KMS-11 (cell line): ENCODE results near the gene SYT9.

Source experiments
- H2AFZ ChIP-seq: fragments of 200-600 bp; sonication (generic); 2 replicates; pipeline ENCODE4 v1.6.1; 2016; ENCODE audit warnings: antibody characterized with exemption, mixed run types, low read depth
- H3K27ac ChIP-seq: fragments of 200-600 bp; sonication (generic); 2 replicates; pipeline ENCODE4 v1.6.1; 2016; ENCODE audit warnings: mild to moderate bottlenecking, mixed run types
- H3K27me3 ChIP-seq: fragments of 200-600 bp; sonication (generic); 2 replicates; pipeline ENCODE4 v1.6.1; 2017; ENCODE audit warnings: mild to moderate bottlenecking, low read depth, mixed run types, moderate library complexity; ENCODE audit not compliant: insufficient read depth
- H3K36me3 ChIP-seq: fragments of 200-600 bp; sonication (generic); 2 replicates; pipeline ENCODE4 v1.6.1; 2017; ENCODE audit warnings: mild to moderate bottlenecking, mixed run types; ENCODE audit not compliant: insufficient read depth
- H3K4me1 ChIP-seq: fragments of 200-600 bp; sonication (generic); 2 replicates; pipeline ENCODE4 v1.6.1; 2016; ENCODE audit warnings: mild to moderate bottlenecking, low read depth, mixed run types; ENCODE audit not compliant: poor library complexity, severe bottlenecking
- H3K4me2 ChIP-seq: fragments of 200-600 bp; sonication (generic); 2 replicates; pipeline ENCODE4 v1.7.0; 2016; ENCODE audit warnings: mild to moderate bottlenecking, mixed run types
- H3K4me3 ChIP-seq: fragments of 200-600 bp; sonication (generic); IDR thresholded peaks from 2 replicates; pipeline ENCODE4 v1.6.1; 2017; ENCODE audit warnings: low read depth, low read length, mixed read lengths; ENCODE audit not compliant: insufficient read depth
- H3K79me2 ChIP-seq: fragments of 200-600 bp; sonication (generic); 2 replicates; pipeline ENCODE4 v1.6.1; 2016; ENCODE audit warnings: low read depth, mixed run types; ENCODE audit not compliant: insufficient read depth
- H3K9ac ChIP-seq: fragments of 200-600 bp; sonication (generic); 2 replicates; pipeline ENCODE4 v1.6.1; 2016; ENCODE audit warnings: mild to moderate bottlenecking, mixed run types
- H4K20me1 ChIP-seq: fragments of 200-600 bp; sonication (generic); 2 replicates; pipeline ENCODE4 v1.6.1; 2016; ENCODE audit warnings: mild to moderate bottlenecking, mixed run types; ENCODE audit not compliant: insufficient read depth
- TF ChIP-seq, protein P1 (sequence below): fragments of 200-600 bp; sonication (generic); conservative IDR thresholded peaks from 2 replicates; pipeline ENCODE4 v1.6.1; 2017; ENCODE audit warnings: low read depth, mild to moderate bottlenecking, antibody characterized with exemption, low read length, moderate library complexity, mixed read lengths

Gene SYT9

DNA sequence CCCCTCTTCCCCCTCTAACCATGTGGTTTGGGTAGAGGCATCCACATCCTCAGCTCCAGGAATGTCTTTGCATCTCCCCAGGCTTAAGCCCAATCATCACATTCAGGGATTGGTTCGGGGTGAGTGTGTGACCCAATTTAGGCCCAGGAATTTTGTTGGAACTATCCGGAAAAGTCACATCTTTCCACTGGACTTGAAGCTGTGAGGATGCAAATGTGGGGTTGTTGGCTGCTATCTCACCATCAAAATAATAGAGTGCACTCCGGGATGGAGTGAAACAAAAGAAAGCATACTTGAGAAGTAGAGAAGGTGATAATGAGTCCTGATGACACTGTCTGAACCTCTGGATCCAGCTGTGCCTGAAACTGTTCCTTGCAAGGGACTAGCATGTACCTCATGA, 199.8 kb downstream of the SYT9 start:
- TF ChIP-seq, protein P1, sequence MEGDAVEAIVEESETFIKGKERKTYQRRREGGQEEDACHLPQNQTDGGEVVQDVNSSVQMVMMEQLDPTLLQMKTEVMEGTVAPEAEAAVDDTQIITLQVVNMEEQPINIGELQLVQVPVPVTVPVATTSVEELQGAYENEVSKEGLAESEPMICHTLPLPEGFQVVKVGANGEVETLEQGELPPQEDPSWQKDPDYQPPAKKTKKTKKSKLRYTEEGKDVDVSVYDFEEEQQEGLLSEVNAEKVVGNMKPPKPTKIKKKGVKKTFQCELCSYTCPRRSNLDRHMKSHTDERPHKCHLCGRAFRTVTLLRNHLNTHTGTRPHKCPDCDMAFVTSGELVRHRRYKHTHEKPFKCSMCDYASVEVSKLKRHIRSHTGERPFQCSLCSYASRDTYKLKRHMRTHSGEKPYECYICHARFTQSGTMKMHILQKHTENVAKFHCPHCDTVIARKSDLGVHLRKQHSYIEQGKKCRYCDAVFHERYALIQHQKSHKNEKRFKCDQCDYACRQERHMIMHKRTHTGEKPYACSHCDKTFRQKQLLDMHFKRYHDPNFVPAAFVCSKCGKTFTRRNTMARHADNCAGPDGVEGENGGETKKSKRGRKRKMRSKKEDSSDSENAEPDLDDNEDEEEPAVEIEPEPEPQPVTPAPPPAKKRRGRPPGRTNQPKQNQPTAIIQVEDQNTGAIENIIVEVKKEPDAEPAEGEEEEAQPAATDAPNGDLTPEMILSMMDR: no peak
- Histone ChIP-seq H3K9ac (no peak overlapping the region), H3K79me2 (no peaks in the 10 kb centered on the region), H3K27me3 (no peaks in the 10 kb centered on the region), H3K4me3 (no peak overlapping the region), H3K36me3 (no peaks in the 10 kb centered on the region), H3K4me2 (no peak overlapping the region), H3K27ac (no peak overlapping the region), H2AFZ (no peak overlapping the region), H4K20me1 (no peaks in the 10 kb centered on the region), H3K4me1 (no peaks in the 10 kb centered on the region)

DNA sequence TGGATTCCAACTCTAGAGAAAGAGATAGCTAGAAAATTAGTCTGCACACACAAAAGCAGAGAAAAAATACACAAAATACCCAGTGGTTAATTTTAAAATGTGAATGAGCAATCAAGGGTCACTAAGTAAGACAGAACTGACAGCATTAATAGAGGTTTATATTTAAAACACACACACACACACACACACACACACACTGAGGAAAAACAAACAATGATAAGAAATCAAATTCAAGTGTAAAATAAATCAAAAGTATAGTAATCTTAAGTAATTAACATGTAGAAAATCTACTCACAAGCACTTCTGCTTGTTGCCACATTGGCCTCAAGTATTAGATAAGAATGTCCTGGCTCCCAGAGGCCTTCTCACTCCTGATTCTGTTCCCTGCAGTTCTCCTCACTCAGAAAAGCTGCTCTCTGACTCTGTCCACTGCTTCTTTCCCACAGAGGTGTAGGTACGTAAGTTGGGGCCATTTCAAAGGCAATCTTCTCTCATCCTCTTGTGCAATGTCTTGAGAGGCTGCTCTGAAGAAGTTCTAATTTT, 200.3 kb downstream of the SYT9 start:
- H3K27ac ChIP-seq: no peak overlapping the region
- H3K36me3 ChIP-seq: no peaks in the 10 kb centered on the region
- no peak overlapping the region for H3K4me3 ChIP-seq
- no peak overlapping the region for H2AFZ ChIP-seq
- no peak overlapping the region for H3K4me2 ChIP-seq
- H3K79me2 ChIP-seq: no peaks in the 10 kb centered on the region
- no peak overlapping the region for H3K9ac ChIP-seq
- no peaks in the 10 kb centered on the region for H3K27me3 ChIP-seq
- TF ChIP-seq, protein P1: no peak
- H3K4me1 ChIP-seq: no peaks in the 10 kb centered on the region
- no peaks in the 10 kb centered on the region for H4K20me1 ChIP-seq

DNA sequence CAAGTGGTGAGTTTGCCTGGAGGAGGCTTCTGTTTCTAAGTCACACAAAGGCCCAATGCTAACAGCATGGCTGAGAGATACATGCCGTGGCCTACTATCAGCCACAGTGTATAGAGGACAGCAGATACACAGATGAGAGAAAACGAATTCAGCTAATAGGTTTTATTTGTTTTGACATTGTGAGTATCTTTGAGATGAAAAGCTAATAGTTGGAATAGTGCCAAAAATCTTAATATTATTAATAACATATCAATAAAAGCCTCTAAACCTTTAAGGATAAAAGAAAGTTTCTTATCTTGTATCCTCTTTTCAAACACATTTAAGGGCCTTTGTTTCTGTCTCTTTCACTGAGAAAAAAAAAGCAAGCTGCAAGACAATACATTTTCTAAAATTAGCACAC, 203.2 kb downstream of the SYT9 start:
- Histone ChIP-seq H3K4me3 (no peak overlapping the region), H3K9ac (no peak overlapping the region), H3K27ac (no peak overlapping the region), H3K4me1 (no peaks in the 10 kb centered on the region), H3K36me3 (no peaks in the 10 kb centered on the region), H4K20me1 (no peaks in the 10 kb centered on the region), H3K27me3 (no peaks in the 10 kb centered on the region), H3K79me2 (no peaks in the 10 kb centered on the region), H3K4me2 (no peak overlapping the region), H2AFZ (no peak overlapping the region)
- TF ChIP-seq, protein P1: no peak

DNA sequence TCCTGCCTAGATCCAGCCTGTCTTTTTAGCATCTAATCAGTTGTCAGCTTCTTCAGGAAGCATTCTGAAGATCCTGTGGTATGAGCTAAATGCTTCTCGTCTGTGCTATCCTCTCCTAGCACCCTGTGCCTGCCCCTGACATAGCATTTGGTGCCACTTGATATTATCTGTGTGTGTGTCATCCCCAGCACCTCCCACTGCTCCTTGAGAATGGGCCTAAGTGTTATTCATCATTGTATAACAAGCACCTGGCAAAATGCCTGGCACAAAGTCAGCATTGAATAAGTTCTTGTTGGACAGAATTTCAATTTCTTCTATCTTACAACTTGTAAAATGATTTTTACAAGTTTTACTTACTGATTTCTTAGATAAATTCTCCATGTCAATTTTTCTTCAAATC, 205.5 kb downstream of the SYT9 start:
- Histone ChIP-seq H3K27me3 (no peaks in the 10 kb centered on the region), H3K4me1 (no peaks in the 10 kb centered on the region), H3K36me3 (no peaks in the 10 kb centered on the region), H3K9ac (no peak overlapping the region), H3K27ac (no peak overlapping the region), H3K4me3 (no peak overlapping the region), H3K79me2 (no peaks in the 10 kb centered on the region), H4K20me1 (no peaks in the 10 kb centered on the region), H3K4me2 (no peak overlapping the region), H2AFZ (no peak overlapping the region)
- TF ChIP-seq, protein P1: no peak
